ENCODE measurements around the gene USP2.

USP2 gene

DNA sequence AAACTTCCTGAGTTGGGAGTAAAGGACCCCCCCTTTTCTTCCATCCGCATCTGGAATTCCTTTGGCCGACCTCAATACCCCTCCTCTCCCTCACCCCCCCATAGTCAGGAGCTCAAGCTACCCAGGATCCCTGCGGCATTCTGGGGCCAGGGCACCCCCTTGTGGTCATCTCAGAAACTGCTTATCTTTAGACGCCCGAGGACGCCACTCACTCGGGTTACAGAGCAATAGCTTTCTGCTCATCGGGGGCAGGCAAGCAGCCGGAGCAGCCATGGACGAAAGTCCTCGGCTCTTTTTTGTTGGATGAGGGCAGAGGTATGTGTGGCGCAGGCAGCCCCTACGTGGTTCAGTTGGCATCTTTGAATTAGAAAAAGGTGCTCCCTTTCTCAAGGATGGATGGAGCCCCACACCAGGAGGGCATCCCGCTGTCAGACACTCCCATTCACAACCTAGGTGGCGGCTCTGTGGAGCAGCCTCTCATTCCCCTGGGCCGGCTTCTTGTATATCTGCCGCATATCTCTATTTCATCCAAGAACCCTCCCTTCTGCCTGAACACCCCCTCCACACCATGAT is 43.1 kb downstream of the USP2 start:
- H3K4me3 ChIP-seq (ENCODE audit: low read depth, low read length) = peak overlapping the region; percentile 40
- TF ChIP-seq, protein P1, sequence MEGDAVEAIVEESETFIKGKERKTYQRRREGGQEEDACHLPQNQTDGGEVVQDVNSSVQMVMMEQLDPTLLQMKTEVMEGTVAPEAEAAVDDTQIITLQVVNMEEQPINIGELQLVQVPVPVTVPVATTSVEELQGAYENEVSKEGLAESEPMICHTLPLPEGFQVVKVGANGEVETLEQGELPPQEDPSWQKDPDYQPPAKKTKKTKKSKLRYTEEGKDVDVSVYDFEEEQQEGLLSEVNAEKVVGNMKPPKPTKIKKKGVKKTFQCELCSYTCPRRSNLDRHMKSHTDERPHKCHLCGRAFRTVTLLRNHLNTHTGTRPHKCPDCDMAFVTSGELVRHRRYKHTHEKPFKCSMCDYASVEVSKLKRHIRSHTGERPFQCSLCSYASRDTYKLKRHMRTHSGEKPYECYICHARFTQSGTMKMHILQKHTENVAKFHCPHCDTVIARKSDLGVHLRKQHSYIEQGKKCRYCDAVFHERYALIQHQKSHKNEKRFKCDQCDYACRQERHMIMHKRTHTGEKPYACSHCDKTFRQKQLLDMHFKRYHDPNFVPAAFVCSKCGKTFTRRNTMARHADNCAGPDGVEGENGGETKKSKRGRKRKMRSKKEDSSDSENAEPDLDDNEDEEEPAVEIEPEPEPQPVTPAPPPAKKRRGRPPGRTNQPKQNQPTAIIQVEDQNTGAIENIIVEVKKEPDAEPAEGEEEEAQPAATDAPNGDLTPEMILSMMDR (IDR thresholded peaks at IDR 0.05; ENCODE audit: insufficient read depth, low read length, missing control alignments) = peak; percentile 82
- DNase-seq (ENCODE audit: low read depth, low spot score) = no peak
- CTCF ChIA-PET = interaction anchor here (0.7 to 14.1 kb wide), 62 partner anchors 12 to 298 kb away, joined by 3 to 358 read pairs (median 5); partner anchors contain the start of genes C2CD2L, CBL, DPAGT1 and HMBS
- POLR2A ChIA-PET = interaction anchor here (0.6 to 1.9 kb wide), 11 partner anchors 17 to 281 kb away, joined by 3 to 12 read pairs (median 5); partner anchors contain the start of genes HYOU1, MCAM and THY1

DNA sequence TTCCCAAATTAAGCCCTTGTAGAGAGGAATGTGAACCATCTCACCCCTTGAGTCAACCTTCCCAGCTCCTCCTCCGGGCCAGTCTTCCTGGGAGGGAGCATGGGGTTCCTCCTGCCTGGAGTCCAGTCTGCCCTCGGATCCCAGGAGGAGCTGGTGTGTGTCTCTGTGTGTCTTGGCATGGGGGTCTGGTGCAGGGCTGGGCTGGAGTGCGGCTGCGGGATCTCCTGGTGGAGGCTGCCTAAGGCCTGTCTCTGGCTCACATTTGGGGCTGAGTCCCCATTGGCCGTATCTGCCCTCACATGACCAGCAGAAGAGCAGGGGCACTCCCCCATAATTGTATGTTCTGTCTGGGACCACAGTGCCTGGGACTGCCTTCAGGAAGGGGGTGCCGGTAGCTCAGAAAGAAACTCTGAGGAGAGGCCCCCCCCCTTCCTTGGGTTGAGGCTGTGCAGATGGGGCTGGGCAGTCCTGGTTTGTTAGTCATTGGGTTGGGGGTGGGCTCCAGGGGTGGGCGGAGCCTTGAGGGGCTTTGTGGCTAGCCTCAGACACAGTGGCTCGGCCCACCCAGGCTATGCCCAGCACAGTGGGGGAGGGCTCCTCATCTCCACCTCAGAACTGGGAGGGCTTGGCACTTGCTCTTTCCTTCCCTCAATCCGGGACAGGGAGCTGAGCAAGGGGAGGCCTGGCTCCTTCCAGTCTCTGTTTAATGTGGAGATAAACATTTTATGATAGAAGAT is 43.7 kb downstream of the USP2 start:
- H3K4me3 ChIP-seq (ENCODE audit: low read depth, low read length) = peak overlapping the region; percentile 40
- TF ChIP-seq, protein P1 (IDR thresholded peaks at IDR 0.05; ENCODE audit: insufficient read depth, low read length, missing control alignments) = no peak
- ChIA-PET POLR2A (interaction anchor here (0.6 to 1.9 kb wide), 15 partner anchors 14 to 280 kb away, joined by 3 to 12 read pairs (median 5); partner anchors contain the start of genes DPAGT1, HYOU1, MCAM and THY1), CTCF (interaction anchor here (0.6 to 14.1 kb wide), 66 partner anchors 13 to 932 kb away, joined by 3 to 358 read pairs (median 5); partner anchors contain the start of genes C2CD2L, CBL, DPAGT1 and HINFP)
- DNase-seq (ENCODE audit: low read depth, low spot score) = no peak

DNA sequence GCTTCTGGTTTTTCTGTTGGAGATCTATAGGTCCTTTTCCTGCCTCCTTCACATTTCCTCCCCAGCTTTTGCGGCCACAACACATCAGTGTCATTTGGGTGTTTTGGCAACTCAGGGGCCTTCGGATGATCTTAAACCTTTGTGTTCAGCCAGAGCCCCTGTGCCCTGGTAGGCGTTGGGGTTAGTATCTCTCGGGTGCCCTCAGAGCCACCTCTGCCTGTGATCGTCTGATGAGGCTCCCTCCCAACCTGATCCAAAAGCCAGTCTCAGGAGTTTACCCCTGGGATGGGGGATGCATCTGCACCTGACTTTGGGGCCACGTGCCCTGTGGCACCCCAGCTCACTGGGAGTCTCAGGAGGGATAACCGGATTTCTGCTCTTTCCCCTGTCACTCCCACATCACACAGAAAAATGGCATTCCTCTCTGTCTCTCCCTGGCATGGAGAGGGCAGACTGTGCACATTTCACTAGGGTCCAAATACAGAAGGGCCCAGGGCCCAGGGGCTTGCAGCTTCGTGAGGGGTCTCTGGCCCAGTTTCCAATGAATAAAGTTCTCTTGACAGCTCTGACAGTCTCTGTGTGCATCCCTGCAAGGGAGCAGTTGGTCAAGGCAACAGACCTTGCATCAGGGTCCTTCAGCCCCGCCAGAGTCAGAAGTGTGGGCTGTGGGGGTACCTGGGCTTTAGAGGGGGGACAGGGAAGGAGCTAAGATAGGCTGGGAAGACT is 44.6 kb downstream of the USP2 start:
- DNase-seq (ENCODE audit: low read depth, low spot score) = no peak
- CTCF ChIA-PET = interaction anchor here (0.6 to 14.1 kb wide), 36 partner anchors 12 to 933 kb away, joined by 3 to 358 read pairs (median 6); partner anchors contain the start of genes C2CD2L, CBL, DPAGT1 and HINFP
- POLR2A ChIA-PET = interaction anchor here (0.6 to 1.9 kb wide), 9 partner anchors 13 to 242 kb away, joined by 3 to 12 read pairs (median 5); partner anchors contain the start of genes DPAGT1, MCAM and THY1
- H3K4me3 ChIP-seq (ENCODE audit: low read depth, low read length) = peak overlapping the region; percentile 40
- TF ChIP-seq, protein P1 (IDR thresholded peaks at IDR 0.05; ENCODE audit: insufficient read depth, low read length, missing control alignments) = no peak

DNA sequence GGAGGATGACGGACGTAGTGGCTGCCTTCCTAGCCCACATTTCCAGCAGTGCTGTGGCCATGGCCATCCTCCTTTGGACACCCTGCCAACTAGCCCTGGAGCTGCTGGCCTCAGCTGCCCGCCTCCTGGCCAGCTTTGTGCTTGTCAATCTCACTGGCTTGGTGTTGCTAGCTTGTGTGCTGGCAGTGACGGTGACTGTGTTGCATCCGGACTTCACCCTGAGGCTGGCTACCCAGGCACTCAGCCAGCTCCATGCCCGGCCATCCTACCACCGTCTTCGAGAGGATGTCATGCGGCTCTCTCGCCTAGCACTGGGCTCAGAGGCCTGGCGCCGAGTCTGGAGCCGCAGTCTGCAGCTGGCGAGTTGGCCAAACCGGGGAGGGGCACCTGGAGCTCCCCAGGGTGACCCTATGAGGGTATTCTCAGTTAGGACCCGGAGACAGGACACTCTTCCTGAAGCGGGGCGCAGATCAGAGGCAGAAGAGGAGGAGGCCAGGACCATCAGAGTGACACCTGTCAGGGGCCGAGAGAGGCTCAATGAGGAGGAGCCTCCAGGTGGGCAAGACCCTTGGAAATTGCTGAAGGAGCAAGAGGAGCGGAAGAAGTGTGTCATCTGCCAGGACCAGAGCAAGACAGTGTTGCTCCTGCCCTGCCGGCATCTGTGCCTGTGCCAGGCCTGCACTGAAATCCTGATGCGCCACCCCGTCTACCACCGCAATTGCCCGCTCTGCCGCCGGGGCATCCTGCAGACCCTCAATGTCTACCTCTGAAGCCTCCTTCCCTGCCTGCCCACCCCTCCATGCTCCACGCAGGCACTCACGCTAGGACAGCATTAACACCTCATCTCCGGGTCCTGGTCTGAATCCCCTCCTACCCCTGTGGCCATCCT is 45.6 kb downstream of the USP2 start:
- POLR2A ChIA-PET = no interaction called here
- peak overlapping the region; percentile 97 for H3K4me3 ChIP-seq (ENCODE audit: low read depth, low read length)

DNA sequence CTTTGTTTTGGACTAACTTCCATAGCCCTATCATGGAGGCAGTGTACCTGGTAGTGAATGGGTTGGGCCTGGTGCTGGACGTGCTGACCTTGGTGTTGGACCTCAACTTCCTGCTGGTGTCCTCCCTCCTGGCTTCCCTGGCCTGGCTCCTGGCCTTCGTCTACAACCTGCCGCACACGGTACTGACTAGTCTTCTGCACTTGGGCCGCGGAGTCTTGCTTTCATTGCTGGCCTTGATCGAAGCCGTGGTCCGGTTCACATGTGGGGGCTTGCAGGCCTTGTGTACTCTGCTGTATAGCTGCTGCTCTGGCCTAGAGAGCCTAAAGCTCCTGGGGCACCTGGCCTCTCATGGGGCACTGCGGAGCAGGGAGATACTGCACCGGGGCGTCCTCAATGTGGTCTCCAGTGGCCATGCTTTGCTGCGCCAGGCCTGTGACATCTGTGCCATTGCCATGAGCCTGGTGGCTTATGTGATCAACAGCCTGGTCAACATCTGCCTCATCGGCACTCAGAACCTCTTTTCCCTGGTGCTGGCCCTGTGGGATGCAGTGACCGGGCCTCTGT is 46.3 kb downstream of the USP2 start:
- TF ChIP-seq, protein P1 (IDR thresholded peaks at IDR 0.05; ENCODE audit: insufficient read depth, low read length, missing control alignments) = no peak
- DNase-seq (ENCODE audit: low read depth, low spot score) = no peak
- ChIA-PET POLR2A (no interaction called here), CTCF (interaction anchor here (0.6 to 12.3 kb wide), 2 partner anchors 10 to 21 kb away, joined by 3 to 342 read pairs; no protein-coding TSS in a partner anchor)
- H3K4me3 ChIP-seq (ENCODE audit: low read depth, low read length) = peak overlapping the region; percentile 97

More for the DNA sequence above, 45.6 kb downstream of the USP2 start:
- no peak for DNase-seq (ENCODE audit: low read depth, low spot score)
- TF ChIP-seq, protein P1 (IDR thresholded peaks at IDR 0.05; ENCODE audit: insufficient read depth, low read length, missing control alignments) = no peak
- CTCF ChIA-PET = interaction anchor here (0.6 to 14.1 kb wide), 4 partner anchors 11 to 38 kb away, joined by 3 to 358 read pairs (median 232); partner anchors contain the start of gene USP2

All from AG04449 (cell line).